Measurements from ENCODE around the gene USH1C.

The USH1C gene

GRCh38 chr11:17526931-17527627 is 17.1 kb downstream of the USH1C start:
- H3K36me3 ChIP-seq (ENCODE audit: control insufficient read depth, insufficient read depth, low read length), result no peaks in the 10 kb centered on the region
- no peak overlapping the region for H3K4me3 ChIP-seq (ENCODE audit: low read length)
- H3K4me1 ChIP-seq (ENCODE audit: control insufficient read depth, insufficient read depth, low read length), result no peaks in the 10 kb centered on the region
- no peak overlapping the region for H3K9ac ChIP-seq (ENCODE audit: low read length)
- H3K27me3 ChIP-seq (ENCODE audit: control insufficient read depth, insufficient read depth, low read length), result no peaks in the 10 kb centered on the region
- H3K27ac ChIP-seq (ENCODE audit: low read depth, low read length), result no peak overlapping the region

GRCh38 chr11:17526326-17526725 is 17.9 kb downstream of the USH1C start:
- no peaks in the 10 kb centered on the region for H3K27me3 ChIP-seq (ENCODE audit: control insufficient read depth, insufficient read depth, low read length)
- H3K4me1 ChIP-seq (ENCODE audit: control insufficient read depth, insufficient read depth, low read length), result no peaks in the 10 kb centered on the region
- H3K9ac ChIP-seq (ENCODE audit: low read length), result no peak overlapping the region
- no peak overlapping the region for H3K4me3 ChIP-seq (ENCODE audit: low read length)
- no peaks in the 10 kb centered on the region for H3K36me3 ChIP-seq (ENCODE audit: control insufficient read depth, insufficient read depth, low read length)
- H3K27ac ChIP-seq (ENCODE audit: low read depth, low read length), result no peak overlapping the region

- H3K27me3 ChIP-seq (ENCODE audit: control insufficient read depth, insufficient read depth, low read length), result no peaks in the 10 kb centered on the region
- no peak overlapping the region for H3K4me3 ChIP-seq (ENCODE audit: low read length)
- no peaks in the 10 kb centered on the region for H3K36me3 ChIP-seq (ENCODE audit: control insufficient read depth, insufficient read depth, low read length)
- H3K27ac ChIP-seq (ENCODE audit: low read depth, low read length), result no peak overlapping the region
- no peak overlapping the region for H3K9ac ChIP-seq (ENCODE audit: low read length)
- H3K4me1 ChIP-seq (ENCODE audit: control insufficient read depth, insufficient read depth, low read length), result no peaks in the 10 kb centered on the region
These were observed 18.6 kb downstream of the USH1C start for GRCh38 chr11:17525570-17525969.

GRCh38 chr11:17524221-17524620 is 20.0 kb downstream of the USH1C start:
- H3K27ac ChIP-seq (ENCODE audit: low read depth, low read length), result no peak overlapping the region
- H3K4me1 ChIP-seq (ENCODE audit: control insufficient read depth, insufficient read depth, low read length), result no peaks in the 10 kb centered on the region
- H3K27me3 ChIP-seq (ENCODE audit: control insufficient read depth, insufficient read depth, low read length), result no peaks in the 10 kb centered on the region
- no peaks in the 10 kb centered on the region for H3K36me3 ChIP-seq (ENCODE audit: control insufficient read depth, insufficient read depth, low read length)
- no peak overlapping the region for H3K9ac ChIP-seq (ENCODE audit: low read length)
- H3K4me3 ChIP-seq (ENCODE audit: low read length), result no peak overlapping the region

- H3K4me1 ChIP-seq (ENCODE audit: control insufficient read depth, insufficient read depth, low read length), result no peaks in the 10 kb centered on the region
- H3K36me3 ChIP-seq (ENCODE audit: control insufficient read depth, insufficient read depth, low read length), result no peaks in the 10 kb centered on the region
- no peak overlapping the region for H3K9ac ChIP-seq (ENCODE audit: low read length)
- H3K4me3 ChIP-seq (ENCODE audit: low read length), result no peak overlapping the region
- no peaks in the 10 kb centered on the region for H3K27me3 ChIP-seq (ENCODE audit: control insufficient read depth, insufficient read depth, low read length)
- no peak overlapping the region for H3K27ac ChIP-seq (ENCODE audit: low read depth, low read length)
These were observed 21.6 kb downstream of the USH1C start for GRCh38 chr11:17522655-17523054.

- Histone ChIP-seq H3K4me3 (ENCODE audit: low read length) (no peak overlapping the region), H3K27ac (ENCODE audit: low read depth, low read length) (no peak overlapping the region), H3K36me3 (ENCODE audit: control insufficient read depth, insufficient read depth, low read length) (no peaks in the 10 kb centered on the region), H3K9ac (ENCODE audit: low read length) (no peak overlapping the region), H3K4me1 (ENCODE audit: control insufficient read depth, insufficient read depth, low read length) (no peaks in the 10 kb centered on the region), H3K27me3 (ENCODE audit: control insufficient read depth, insufficient read depth, low read length) (no peaks in the 10 kb centered on the region)
These were observed 22.9 kb downstream of the USH1C start for GRCh38 chr11:17521106-17521900.

GRCh38 chr11:17519061-17519885 is 24.9 kb downstream of the USH1C start:
- H3K27me3 ChIP-seq (ENCODE audit: control insufficient read depth, insufficient read depth, low read length), result no peaks in the 10 kb centered on the region
- H3K36me3 ChIP-seq (ENCODE audit: control insufficient read depth, insufficient read depth, low read length), result no peaks in the 10 kb centered on the region
- no peaks in the 10 kb centered on the region for H3K4me1 ChIP-seq (ENCODE audit: control insufficient read depth, insufficient read depth, low read length)
- no peak overlapping the region for H3K27ac ChIP-seq (ENCODE audit: low read depth, low read length)
- no peak overlapping the region for H3K9ac ChIP-seq (ENCODE audit: low read length)
- H3K4me3 ChIP-seq (ENCODE audit: low read length), result no peak overlapping the region

GRCh38 chr11:17518366-17518765 is 25.9 kb downstream of the USH1C start:
- Histone ChIP-seq H3K4me1 (ENCODE audit: control insufficient read depth, insufficient read depth, low read length) (no peaks in the 10 kb centered on the region), H3K36me3 (ENCODE audit: control insufficient read depth, insufficient read depth, low read length) (no peaks in the 10 kb centered on the region)

GRCh38 chr11:17517186-17517585 is 27.0 kb downstream of the USH1C start:
- Histone ChIP-seq H3K27ac (ENCODE audit: low read depth, low read length) (no peak overlapping the region), H3K4me3 (ENCODE audit: low read length) (no peak overlapping the region), H3K36me3 (ENCODE audit: control insufficient read depth, insufficient read depth, low read length) (no peaks in the 10 kb centered on the region), H3K27me3 (ENCODE audit: control insufficient read depth, insufficient read depth, low read length) (no peaks in the 10 kb centered on the region), H3K4me1 (ENCODE audit: control insufficient read depth, insufficient read depth, low read length) (no peaks in the 10 kb centered on the region), H3K9ac (ENCODE audit: low read length) (no peak overlapping the region)

More at GRCh38 chr11:17518366-17518765, 25.9 kb downstream of the USH1C start:
- H3K9ac ChIP-seq (ENCODE audit: low read length), result no peak overlapping the region
- no peak overlapping the region for H3K4me3 ChIP-seq (ENCODE audit: low read length)
- no peaks in the 10 kb centered on the region for H3K27me3 ChIP-seq (ENCODE audit: control insufficient read depth, insufficient read depth, low read length)
- no peak overlapping the region for H3K27ac ChIP-seq (ENCODE audit: low read depth, low read length)

GRCh38 chr11:17516551-17517150 is 27.6 kb downstream of the USH1C start:
- Histone ChIP-seq H3K4me3 (ENCODE audit: low read length) (no peak overlapping the region), H3K27ac (ENCODE audit: low read depth, low read length) (no peak overlapping the region), H3K36me3 (ENCODE audit: control insufficient read depth, insufficient read depth, low read length) (no peaks in the 10 kb centered on the region), H3K27me3 (ENCODE audit: control insufficient read depth, insufficient read depth, low read length) (no peaks in the 10 kb centered on the region), H3K9ac (ENCODE audit: low read length) (no peak overlapping the region), H3K4me1 (ENCODE audit: control insufficient read depth, insufficient read depth, low read length) (no peaks in the 10 kb centered on the region)

GRCh38 chr11:17515443-17516176 is 28.6 kb downstream of the USH1C start:
- Histone ChIP-seq H3K27ac (ENCODE audit: low read depth, low read length) (no peak overlapping the region), H3K36me3 (ENCODE audit: control insufficient read depth, insufficient read depth, low read length) (no peaks in the 10 kb centered on the region), H3K27me3 (ENCODE audit: control insufficient read depth, insufficient read depth, low read length) (no peaks in the 10 kb centered on the region), H3K4me1 (ENCODE audit: control insufficient read depth, insufficient read depth, low read length) (no peaks in the 10 kb centered on the region), H3K4me3 (ENCODE audit: low read length) (no peak overlapping the region), H3K9ac (ENCODE audit: low read length) (no peak overlapping the region)
